Measurements from ENCODE around the gene NMUR1.

DNA sequence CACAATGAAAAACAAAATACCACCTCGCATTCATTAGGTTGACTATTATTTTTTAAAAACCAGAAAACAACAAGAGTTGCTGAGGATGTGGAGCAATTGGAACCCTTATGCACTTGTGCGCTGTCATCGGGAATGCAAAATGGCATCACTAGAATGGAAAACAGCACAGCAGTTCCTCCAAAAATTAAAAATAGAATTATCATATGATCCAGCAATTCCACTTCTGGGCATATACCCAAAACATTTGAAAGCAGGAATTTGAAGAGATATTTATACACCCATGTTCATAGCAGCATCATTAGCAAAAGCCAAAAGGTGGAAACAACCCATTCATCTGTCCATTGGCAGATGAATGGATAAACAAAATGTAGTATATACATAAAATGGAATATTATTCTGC, 11.9 kb upstream of the NMUR1 start:
- TF ChIP-seq TAF1 (IDR thresholded peaks at IDR 0.05; ENCODE audit: borderline replicate concordance, low read depth, low read length), result no peak
- no peak for TF ChIP-seq POLR2A (IDR thresholded peaks at IDR 0.05; ENCODE audit: low read depth, low read length)
